GM11168 (cell line): Measurements from ENCODE around the gene PCNX3.

ENCODE experiments used
- in situ Hi-C: fragments of 300-500 bp; cut with MboI; formaldehyde crosslinking; loops from one replicate; pipeline ENCODE4 v1.12.0; 2022; ENCODE audit warnings: low sequenced_read_pairs; ENCODE audit not compliant: unreplicated experiment

The PCNX3 gene

DNA sequence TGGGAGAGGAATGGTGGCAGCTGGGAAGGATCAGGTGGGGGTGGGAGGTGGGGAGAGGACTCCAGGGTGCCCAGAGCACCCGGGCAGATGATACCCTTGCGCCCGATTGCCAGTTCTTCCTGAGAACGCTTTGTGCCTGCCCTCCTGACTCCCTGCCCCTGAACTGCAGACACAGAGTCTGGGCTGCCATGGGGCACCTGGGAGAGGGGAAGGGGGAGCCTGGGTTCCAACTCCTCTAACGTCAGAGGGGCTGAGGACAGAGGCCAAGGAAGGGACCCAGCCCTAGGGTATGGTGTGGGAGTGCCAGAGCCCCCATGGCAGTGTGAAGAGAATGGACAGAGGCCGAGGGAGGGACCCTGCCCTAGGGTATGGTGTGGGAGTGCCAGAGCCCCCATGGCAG is 19.1 kb upstream of the PCNX3 start:
- in situ Hi-C loops, result no loop called here

- in situ Hi-C loops, result no loop called here
Measured at GRCh38 chr11:65598258-65598699, 17.3 kb upstream of the PCNX3 start.

GRCh38 chr11:65599216-65599954 is 16.2 kb upstream of the PCNX3 start:
- in situ Hi-C loops, result no loop called here

DNA sequence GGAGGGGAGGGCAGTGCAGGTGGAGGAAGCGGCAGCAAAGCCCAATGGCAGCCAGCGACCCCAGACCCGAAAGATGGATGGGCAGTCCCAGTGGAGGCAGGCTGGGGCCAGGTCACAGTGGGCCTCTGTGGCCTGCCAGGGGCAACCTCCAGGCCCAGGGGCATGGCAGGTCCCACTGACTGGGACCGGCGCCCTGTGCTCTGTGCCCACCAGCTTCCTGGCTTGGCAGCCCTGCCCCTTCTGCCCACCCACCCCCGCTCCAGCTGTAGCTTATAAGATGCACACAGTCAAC is 15.7 kb upstream of the PCNX3 start:
- in situ Hi-C loops, result no loop called here

- in situ Hi-C loops, result no loop called here
Measured at GRCh38 chr11:65604258-65604657, 11.3 kb upstream of the PCNX3 start.

- in situ Hi-C loops, result no loop called here
Measured at GRCh38 chr11:65606876-65607613, 8.5 kb upstream of the PCNX3 start.

- in situ Hi-C loops, result no loop called here
Measured at GRCh38 chr11:65607614-65608426, 7.8 kb upstream of the PCNX3 start.

DNA sequence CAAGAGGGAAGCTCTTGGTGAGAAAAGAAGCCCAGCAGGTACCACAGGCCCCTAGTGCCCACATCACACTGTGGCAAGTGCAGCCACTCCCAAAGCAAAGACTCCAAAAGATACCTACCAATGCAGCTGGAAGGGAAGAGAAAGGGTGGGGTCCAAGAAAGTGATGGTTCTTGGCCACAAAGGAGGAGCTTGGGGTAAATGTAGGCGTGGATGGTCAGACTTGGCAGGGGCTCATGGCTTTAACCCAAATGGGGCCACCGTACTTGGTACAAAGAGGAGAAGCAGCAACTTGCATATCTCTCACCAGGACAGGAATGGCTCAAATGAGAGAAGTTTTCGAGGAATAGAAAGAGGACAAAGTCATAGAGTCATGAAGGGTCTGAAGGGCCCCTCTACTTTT is 6.3 kb upstream of the PCNX3 start:
- in situ Hi-C loops, result no loop called here

DNA sequence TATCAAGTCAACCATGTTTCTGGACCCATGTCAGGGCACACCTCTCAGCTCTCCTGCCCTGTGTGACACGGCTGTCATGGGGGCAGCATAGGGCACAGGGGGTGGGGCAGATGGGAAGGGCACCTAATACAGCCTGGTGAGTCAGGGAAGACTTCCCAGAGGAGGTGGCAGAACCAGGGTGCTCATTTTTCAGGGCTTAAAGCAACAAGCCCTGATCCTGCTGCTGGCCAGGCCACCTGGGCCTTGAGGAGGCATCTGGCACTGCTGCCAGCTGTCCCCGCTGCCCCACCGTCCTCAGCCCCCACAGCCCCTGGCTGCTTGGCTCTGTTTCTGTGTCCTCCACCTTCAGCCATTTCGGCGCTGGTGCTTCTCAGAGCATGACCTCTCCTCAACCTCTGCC is 5.9 kb upstream of the PCNX3 start:
- in situ Hi-C loops, result no loop called here

GRCh38 chr11:65610404-65610803 is 5.2 kb upstream of the PCNX3 start:
- in situ Hi-C loops, result no loop called here

DNA sequence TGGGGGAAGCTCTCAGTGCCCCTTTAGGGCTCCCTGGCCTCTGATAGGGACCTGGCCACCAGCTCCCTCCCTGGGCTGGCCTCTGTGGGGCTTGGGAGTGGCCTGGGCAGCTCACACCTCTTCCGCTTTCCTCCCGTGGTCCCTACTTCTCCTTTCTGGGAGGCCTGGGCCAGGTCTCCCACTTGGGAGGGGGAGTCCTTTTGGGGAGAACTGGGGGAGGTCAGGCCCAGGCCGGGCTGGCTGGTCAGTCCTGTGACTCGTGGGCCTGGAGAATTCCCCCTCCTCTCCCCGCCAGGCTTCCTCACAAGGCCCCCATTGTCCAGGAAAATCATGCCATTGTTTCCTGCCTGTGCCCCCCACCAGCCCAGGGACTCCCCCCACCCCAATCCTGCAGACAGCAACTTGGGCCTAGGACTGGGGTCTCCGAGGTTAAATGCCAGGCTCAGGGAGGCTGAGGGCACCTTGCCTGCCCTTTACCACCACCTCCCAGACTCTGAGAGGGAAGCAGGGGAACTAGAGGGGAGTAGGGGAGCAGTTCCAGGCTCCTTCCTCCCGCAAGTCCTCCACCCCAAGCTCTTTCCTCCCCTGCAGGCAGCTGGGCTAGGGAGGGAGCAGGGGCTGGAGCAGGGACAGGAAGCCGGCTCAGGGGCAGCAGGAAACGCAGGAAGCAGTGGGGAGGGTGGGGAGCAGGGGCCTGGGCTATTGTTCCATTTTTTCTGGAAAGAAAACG is 4.4 kb upstream of the PCNX3 start:
- in situ Hi-C loops, result no loop called here

DNA sequence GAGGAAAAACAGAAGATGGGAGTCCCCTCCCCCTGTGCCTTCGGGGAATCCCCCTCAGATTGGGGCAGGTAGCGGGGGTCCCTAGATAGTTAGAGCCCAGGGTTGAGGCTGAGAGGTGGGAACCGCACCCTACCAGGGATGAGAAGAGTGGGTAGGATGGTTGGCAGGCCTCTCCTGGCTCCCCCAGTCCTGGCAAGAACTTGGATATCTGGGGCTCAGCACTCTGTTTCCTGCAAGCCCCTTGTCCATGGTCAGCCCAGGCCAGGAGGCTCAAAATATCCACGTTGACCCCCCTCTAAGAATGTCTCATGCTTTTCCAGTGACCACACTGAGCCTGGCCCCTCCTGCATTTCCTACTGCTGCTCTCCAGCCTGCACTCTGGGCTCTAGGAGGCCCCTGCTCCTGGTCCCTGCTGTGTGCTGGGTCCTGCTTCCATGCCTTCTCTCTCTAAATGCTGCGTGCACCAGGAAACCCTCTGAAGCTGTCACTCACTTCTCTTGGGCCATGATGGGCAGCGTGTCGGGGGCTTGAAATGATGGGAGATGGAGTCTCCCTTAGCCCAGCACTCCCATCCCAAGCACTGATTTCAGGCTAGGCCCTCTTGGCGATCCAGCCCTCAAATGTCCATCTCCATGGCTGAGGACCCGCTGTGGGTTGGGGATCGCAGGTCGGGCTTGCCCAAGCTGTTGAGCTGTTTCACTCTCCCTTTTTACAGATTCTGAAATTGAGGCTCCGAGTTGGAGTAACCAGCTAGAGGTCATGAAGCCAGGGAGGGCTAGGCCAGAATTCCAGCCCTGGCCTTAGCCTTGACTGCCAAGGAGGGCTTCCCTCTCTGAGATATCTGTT is 3.6 kb upstream of the PCNX3 start:
- in situ Hi-C loops, result no loop called here

- in situ Hi-C loops, result no loop called here
Measured at GRCh38 chr11:65612691-65613090, 2.9 kb upstream of the PCNX3 start.

DNA sequence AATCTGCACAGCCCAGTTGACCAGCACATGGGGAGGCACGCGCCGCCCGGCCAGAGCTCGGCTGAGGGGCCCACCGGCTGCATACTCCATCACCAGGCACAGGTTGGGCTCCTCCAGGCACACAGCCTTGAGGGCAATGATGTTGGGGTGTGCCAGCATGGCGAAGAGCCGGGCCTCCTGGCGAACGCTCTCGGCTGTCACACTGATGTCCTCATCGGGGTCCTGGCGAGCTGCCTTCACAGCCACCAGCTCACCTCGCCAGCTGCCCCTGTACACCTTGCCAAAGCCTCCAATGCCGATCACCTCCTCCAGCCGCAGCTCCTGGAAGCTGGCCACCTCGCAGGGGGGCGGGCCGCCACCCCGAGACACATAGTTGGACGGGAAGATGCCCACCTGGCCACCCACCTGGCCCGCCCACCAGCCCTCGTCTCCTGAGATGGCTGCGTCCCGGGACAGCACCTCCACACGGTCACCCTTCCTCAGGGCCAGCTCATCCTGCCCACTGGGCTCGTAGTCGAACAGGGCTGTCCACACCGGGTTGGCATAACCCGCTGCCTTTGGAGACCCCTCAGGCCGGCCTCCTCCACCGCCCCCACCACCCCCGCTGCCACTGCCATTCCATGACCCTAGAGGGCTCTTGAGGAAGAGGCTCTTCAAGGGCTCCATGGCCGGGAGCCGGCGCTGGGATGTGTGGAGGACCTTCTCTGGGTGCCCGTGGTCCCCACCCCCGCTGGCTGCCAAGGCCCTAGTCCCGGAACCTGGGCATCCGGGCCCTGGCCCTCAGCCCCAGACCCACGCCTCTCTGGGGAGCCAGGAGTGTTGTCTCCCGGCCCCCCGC is 2.3 kb upstream of the PCNX3 start:
- in situ Hi-C loops, result no loop called here

- in situ Hi-C loops, result no loop called here
Measured at GRCh38 chr11:65615950-65616574, 486 bp downstream of the PCNX3 start.

DNA sequence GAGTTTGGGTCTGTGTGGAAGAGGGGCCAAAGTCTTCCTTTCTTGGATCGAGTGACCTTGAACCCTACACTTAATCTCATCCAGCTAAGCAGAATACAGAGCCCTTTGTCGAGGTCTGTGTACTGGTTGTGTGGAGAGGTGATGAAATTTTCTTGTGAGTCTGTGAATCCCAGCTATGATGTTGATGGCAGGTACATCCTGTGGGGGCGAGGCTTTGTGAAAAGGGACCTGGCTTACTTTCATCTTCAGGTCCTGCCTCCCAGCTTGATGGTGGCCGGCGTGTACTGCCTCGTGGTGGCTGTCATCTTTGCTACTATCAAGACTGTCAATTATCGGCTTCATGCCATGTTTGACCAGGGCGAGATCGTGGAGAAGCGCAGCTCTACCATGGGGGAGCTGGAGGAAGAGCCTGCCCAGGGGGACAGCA is 1.0 kb downstream of the PCNX3 start:
- in situ Hi-C loops, result no loop called here

DNA sequence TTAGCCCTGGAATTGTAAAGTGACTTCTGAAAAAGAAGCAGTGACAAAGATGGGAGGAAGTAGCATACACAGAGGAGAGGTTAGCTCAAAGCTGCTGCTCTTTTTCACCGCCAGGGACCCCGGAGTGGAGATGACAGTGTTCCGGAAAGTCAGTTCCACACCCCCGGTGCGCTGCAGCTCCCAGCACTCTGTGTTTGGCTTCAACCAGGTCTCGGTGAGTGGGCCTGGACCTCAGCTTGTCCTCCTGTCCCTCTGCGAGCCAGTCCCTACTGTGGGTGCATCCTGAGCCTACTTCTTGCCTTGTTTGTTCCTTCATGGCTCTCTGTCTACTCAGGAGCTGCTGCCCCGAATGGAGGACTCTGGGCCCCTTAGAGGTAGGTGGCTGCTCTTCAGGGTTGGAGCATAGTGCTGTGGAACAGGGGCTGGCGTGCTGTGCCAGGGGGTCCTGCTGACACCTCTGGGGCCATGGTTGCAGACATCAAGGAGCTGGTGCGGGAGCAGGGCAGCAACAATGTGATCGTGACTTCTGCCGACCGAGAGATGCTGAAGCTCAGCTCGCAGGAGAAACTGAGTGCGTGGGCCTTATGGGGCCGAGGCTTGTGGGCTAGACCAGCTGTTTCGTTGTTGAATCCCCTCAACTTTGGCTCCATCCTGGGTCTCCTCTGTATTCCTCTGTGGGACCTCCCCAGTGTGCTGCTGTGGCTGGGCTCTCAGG is 1.7 kb downstream of the PCNX3 start:
- in situ Hi-C loops, result no loop called here
